Gastrocnemius medialis (tissue), 4 donors: ENCODE results near the gene ZBTB7C. TPM values are rescaled to one million over a fixed set of nuclear protein-coding genes. Genes with fewer than 3 reads are reported as not detected.

Source experiments
- ATAC-seq, 2 donors: fragments of 150-250 bp; one replicate each; pipeline ENCODE4 v1.9.1; 2016
- DNase-seq, 2 donors: peaks; one replicate each; pipeline ENCODE4 v3.0.0-alpha.2; 2019
- H3K27ac ChIP-seq, 4 donors: fragments of 200-600 bp; sonication (generic); 1 replicate in 1 of 4; 2 replicates in 3 of 4; pipeline ENCODE4 v1.5.1; 2016 to 2018; ENCODE audit warnings: mild to moderate bottlenecking in 2 of 4, moderate library complexity in 1 of 4
- H3K27me3 ChIP-seq, 3 donors: fragments of 200-600 bp; sonication (generic) in 2 of 3; 1 replicate in 1 of 3; 2 replicates in 2 of 3; pipeline versions ENCODE4 v1.5.1 to v1.6.0; 2016 to 2019; ENCODE audit warnings: mild to moderate bottlenecking in 1 of 3, moderate library complexity in 1 of 3
- H3K36me3 ChIP-seq, 2 donors: fragments of 200-600 bp; sonication (generic) in 1 of 2; one replicate each; pipeline ENCODE4 v1.5.1; 2017 to 2018
- H3K4me1 ChIP-seq, 2 donors: fragments of 200-600 bp; sonication (generic) in 1 of 2; one replicate each; pipeline ENCODE4 v1.5.1; 2016 to 2017; ENCODE audit warnings: mild to moderate bottlenecking in 2 of 2
- H3K4me3 ChIP-seq, 4 donors: fragments of 200-600 bp; sonication (generic) in 3 of 4; 1 replicate in 1 of 4; 2 replicates in 3 of 4; pipeline ENCODE4 v1.5.1; 2016 to 2019; ENCODE audit warnings: mild to moderate bottlenecking in 2 of 4
- H3K9me3 ChIP-seq, 3 donors: fragments of 200-600 bp; sonication (generic) in 2 of 3; 1 replicate in 1 of 3; 2 replicates in 2 of 3; pipeline ENCODE4 v1.5.1; 2016 to 2019
- POLR2A ChIP-seq, 2 donors: fragments of 450-650 bp; IDR thresholded peaks; one replicate each; pipeline ENCODE4 v1.6.1; 2017; ENCODE audit warnings: antibody characterized with exemption in 2 of 2, mild to moderate bottlenecking in 2 of 2, moderate library complexity in 2 of 2
- in situ Hi-C, 4 donors: fragments of 200-750 bp; cut with MboI; loops; one replicate each; pipeline versions ENCODE4 v1.15.0 to v1.8.0; 2017; ENCODE audit warnings: low sequenced_read_pairs in 4 of 4
- intact Hi-C: fragments of 100-400 bp; cut with DNase I; formaldehyde crosslinking; loops from one replicate; pipeline ENCODE4 v1.15.1; 2023; ENCODE audit warnings: low total_unique reads
- total RNA-seq, 4 donors: library from RNA; depleted of rRNA; stranded (reverse); fragments of >200 nt; gene quantifications; one replicate each; pipeline versions ENCODE4 v1.1.0 to v1.2.3, GENCODE V29; 2016
- TF ChIP-seq, protein P1 (sequence below), 5 experiments: fragments of 450-650 bp in 3 of 5; fragments of 200-600 bp in 2 of 5; sonication (generic) in 2 of 5; IDR thresholded peaks in 4 of 5; conservative IDR thresholded peaks in 1 of 5; 1 replicate in 4 of 5; 2 replicates in 1 of 5; pipeline ENCODE4 v1.5.1; 2016 to 2019; ENCODE audit warnings: antibody characterized with exemption in 5 of 5, mild to moderate bottlenecking in 3 of 5, moderate library complexity in 3 of 5

ZBTB7C gene
- total RNA-seq, 4 donors from 2014 or later = 0.53 to 12.3 (median 1.1) TPM

- H3K9me3 ChIP-seq = no peaks in the 10 kb centered on the region
- no peaks in the 10 kb centered on the region for H3K36me3 ChIP-seq
- no peak overlapping the region for H3K4me3 ChIP-seq
- ATAC-seq = no peak
- peaks cover 0 to 4% (median 0%) of the 10 kb centered on the region in 3 donors for H3K27me3 ChIP-seq
- TF ChIP-seq, protein P1, sequence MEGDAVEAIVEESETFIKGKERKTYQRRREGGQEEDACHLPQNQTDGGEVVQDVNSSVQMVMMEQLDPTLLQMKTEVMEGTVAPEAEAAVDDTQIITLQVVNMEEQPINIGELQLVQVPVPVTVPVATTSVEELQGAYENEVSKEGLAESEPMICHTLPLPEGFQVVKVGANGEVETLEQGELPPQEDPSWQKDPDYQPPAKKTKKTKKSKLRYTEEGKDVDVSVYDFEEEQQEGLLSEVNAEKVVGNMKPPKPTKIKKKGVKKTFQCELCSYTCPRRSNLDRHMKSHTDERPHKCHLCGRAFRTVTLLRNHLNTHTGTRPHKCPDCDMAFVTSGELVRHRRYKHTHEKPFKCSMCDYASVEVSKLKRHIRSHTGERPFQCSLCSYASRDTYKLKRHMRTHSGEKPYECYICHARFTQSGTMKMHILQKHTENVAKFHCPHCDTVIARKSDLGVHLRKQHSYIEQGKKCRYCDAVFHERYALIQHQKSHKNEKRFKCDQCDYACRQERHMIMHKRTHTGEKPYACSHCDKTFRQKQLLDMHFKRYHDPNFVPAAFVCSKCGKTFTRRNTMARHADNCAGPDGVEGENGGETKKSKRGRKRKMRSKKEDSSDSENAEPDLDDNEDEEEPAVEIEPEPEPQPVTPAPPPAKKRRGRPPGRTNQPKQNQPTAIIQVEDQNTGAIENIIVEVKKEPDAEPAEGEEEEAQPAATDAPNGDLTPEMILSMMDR (IDR thresholded peaks at IDR 0.05 in 4 of 5, conservative IDR thresholded peaks at IDR 0.05 in 1 of 5) = no peak
- TF ChIP-seq POLR2A (IDR thresholded peaks at IDR 0.05) = no peak
- intact Hi-C loops = no loop called here
- H3K27ac ChIP-seq = no peak overlapping the region
- peaks cover 6 to 14% of the 10 kb centered on the region in 2 donors for H3K4me1 ChIP-seq
- DNase-seq = no peak
- in situ Hi-C loops = no loop called here
Observed at GRCh38 chr18:48131042-48131441, 278.1 kb downstream of the ZBTB7C start.

DNA sequence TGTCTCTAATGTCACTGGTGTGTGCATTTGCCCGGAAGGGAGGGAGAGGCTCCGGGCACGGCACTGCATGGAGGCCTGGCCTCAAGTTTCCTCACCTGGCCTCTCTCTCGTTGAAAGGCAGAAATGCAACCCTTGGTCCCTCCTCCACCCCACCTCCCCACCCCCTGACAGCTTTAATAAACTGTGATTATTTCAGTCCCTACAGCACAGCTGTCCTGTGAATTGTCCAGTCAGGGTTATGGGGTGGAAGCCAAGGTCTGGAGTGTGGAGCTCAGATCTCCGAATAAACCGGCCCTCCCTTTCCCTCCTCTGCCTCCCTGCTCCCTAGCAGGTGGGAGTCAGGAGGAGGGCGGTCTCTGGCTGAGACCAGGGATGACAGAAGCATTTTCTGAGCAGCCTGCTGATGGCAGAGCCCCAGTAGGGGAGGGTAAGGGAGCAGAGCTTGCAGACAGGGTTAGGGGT, 279.5 kb downstream of the ZBTB7C start:
- Histone ChIP-seq H3K27ac (peak overlapping the region in 3 of 4 donors; percentile 16 to 58 (median 53)), H3K4me3 (no peak overlapping the region), H3K27me3 (no peaks in the 10 kb centered on the region), H3K9me3 (no peaks in the 10 kb centered on the region), H3K36me3 (no peaks in the 10 kb centered on the region), H3K4me1 (peaks cover 0 to 14% of the 10 kb centered on the region in 2 donors)
- TF ChIP-seq, protein P1 (IDR thresholded peaks at IDR 0.05 in 4 of 5, conservative IDR thresholded peaks at IDR 0.05 in 1 of 5) = no peak
- no peak for TF ChIP-seq POLR2A (IDR thresholded peaks at IDR 0.05)
- ATAC-seq (peak; percentile 42 to 87), DNase-seq (peak in 1 of 2 donors; percentile 64)
- in situ Hi-C loops = no loop called here
- intact Hi-C loops = no loop called here

DNA sequence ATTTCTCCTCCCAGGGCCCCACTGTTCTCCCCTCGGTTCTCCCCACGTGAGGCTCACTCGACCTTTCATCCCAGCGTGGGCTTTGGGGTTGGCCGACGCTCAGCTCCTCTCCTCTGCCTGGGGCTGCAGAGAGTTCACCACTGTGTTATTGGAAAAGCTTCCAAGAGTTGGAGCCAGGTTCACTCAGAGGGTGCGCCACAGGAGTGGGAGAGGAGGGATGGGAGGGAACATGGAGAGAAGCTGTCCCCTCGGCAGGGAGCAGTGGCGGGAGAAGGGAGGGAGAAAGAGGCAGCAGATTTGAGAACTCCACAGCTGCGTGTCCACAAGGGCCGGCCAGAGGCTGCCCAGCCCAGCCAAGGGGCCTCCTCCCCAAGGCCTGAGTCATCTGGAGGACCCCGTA, 281.6 kb downstream of the ZBTB7C start:
- ATAC-seq = no peak
- intact Hi-C loops = no loop called here

GRCh38 chr18:48126240-48126639, 282.9 kb downstream of the ZBTB7C start:
- in situ Hi-C loops = no loop called here
- DNase-seq = no peak
- intact Hi-C loops = no loop called here

More for the DNA sequence above, 281.6 kb downstream of the ZBTB7C start:
- Histone ChIP-seq H3K4me3 (no peak overlapping the region), H3K4me1 (peaks cover 4 to 14% of the 10 kb centered on the region in 2 donors), H3K27me3 (no peaks in the 10 kb centered on the region), H3K9me3 (no peaks in the 10 kb centered on the region), H3K36me3 (no peaks in the 10 kb centered on the region), H3K27ac (no peak overlapping the region)
- DNase-seq = no peak
- in situ Hi-C loops = no loop called here
- TF ChIP-seq, protein P1 (IDR thresholded peaks at IDR 0.05 in 4 of 5, conservative IDR thresholded peaks at IDR 0.05 in 1 of 5) = no peak
- TF ChIP-seq POLR2A (IDR thresholded peaks at IDR 0.05) = no peak

More at GRCh38 chr18:48126240-48126639, 282.9 kb downstream of the ZBTB7C start:
- Histone ChIP-seq H3K36me3 (no peaks in the 10 kb centered on the region), H3K27me3 (no peaks in the 10 kb centered on the region), H3K4me3 (no peak overlapping the region), H3K9me3 (no peaks in the 10 kb centered on the region), H3K27ac (no peak overlapping the region), H3K4me1 (peaks cover 4 to 14% of the 10 kb centered on the region in 2 donors)
- TF ChIP-seq, protein P1 (IDR thresholded peaks at IDR 0.05 in 4 of 5, conservative IDR thresholded peaks at IDR 0.05 in 1 of 5) = no peak
- TF ChIP-seq POLR2A (IDR thresholded peaks at IDR 0.05) = no peak
- ATAC-seq = no peak
